ENCODE results near the gene ADA. TPM values are rescaled to one million over a fixed set of nuclear protein-coding genes. Genes with fewer than 3 reads are reported as not detected.

The ADA gene
- total RNA-seq, 1 donor from 2014 or later = 72.3 TPM

- H3K27ac Mint-ChIP-seq = no peak overlapping the region
- H3K9me3 Mint-ChIP-seq = peaks cover 4% of the 10 kb centered on the region
- no peaks in the 10 kb centered on the region for H3K36me3 Mint-ChIP-seq (ENCODE audit: low read depth)
- intact Hi-C loops (cut with micrococcal nuclease) = no loop called here
- DNase-seq (no peak), ATAC-seq (ENCODE audit: low read depth) (no peak)
- no peak overlapping the region for H3K4me3 Mint-ChIP-seq
- H3K4me1 Mint-ChIP-seq = peaks cover 9% of the 10 kb centered on the region
- H3K27me3 Mint-ChIP-seq = peaks cover 9% of the 10 kb centered on the region
- TF ChIP-seq CTCF (IDR thresholded peaks at IDR 0.05) = no peak
- ChIA-PET POLR2A (no interaction called here), CTCF (no interaction called here)
Measured at GRCh38 chr20:44691424-44692423, 40.2 kb upstream of the ADA start.

- Mint-ChIP-seq H3K36me3 (ENCODE audit: low read depth) (no peaks in the 10 kb centered on the region), H3K27me3 (peaks cover 9% of the 10 kb centered on the region), H3K4me1 (peaks cover 4% of the 10 kb centered on the region), H3K9me3 (peaks cover 4% of the 10 kb centered on the region), H3K27ac (no peak overlapping the region), H3K4me3 (no peak overlapping the region)
- ATAC-seq (ENCODE audit: low read depth) (no peak), DNase-seq (no peak)
- intact Hi-C loops (cut with micrococcal nuclease) = no loop called here
- ChIA-PET POLR2A (no interaction called here), CTCF (no interaction called here)
- TF ChIP-seq CTCF (IDR thresholded peaks at IDR 0.05) = no peak
Measured at GRCh38 chr20:44690781-44691423, 39.4 kb upstream of the ADA start.

GRCh38 chr20:44689809-44690208 is 38.3 kb upstream of the ADA start:
- POLR2A ChIA-PET = no interaction called here
- CTCF ChIA-PET = interaction anchor here (1.2 kb wide), 1 partner anchor 177 kb away, joined by 3 read pairs; no protein-coding TSS in a partner anchor
- DNase-seq (no peak), ATAC-seq (ENCODE audit: low read depth) (no peak)
- peaks cover 2% of the 10 kb centered on the region for H3K4me1 Mint-ChIP-seq
- H3K9me3 Mint-ChIP-seq = peaks cover 4% of the 10 kb centered on the region
- no peak overlapping the region for H3K27ac Mint-ChIP-seq
- no peaks in the 10 kb centered on the region for H3K36me3 Mint-ChIP-seq (ENCODE audit: low read depth)
- H3K4me3 Mint-ChIP-seq = no peak overlapping the region
- TF ChIP-seq CTCF (IDR thresholded peaks at IDR 0.05) = no peak
- intact Hi-C loops (cut with micrococcal nuclease) = loop anchor here (5.0 kb wide), 1 partner anchor 407 kb away; no protein-coding TSS in a partner anchor
- H3K27me3 Mint-ChIP-seq = peaks cover 9% of the 10 kb centered on the region

GRCh38 chr20:44688053-44688625 is 36.6 kb upstream of the ADA start:
- Mint-ChIP-seq H3K4me3 (no peak overlapping the region), H3K27ac (no peak overlapping the region), H3K27me3 (peaks cover 9% of the 10 kb centered on the region), H3K9me3 (peaks cover 4% of the 10 kb centered on the region), H3K36me3 (ENCODE audit: low read depth) (no peaks in the 10 kb centered on the region), H3K4me1 (peaks cover 2% of the 10 kb centered on the region)
- TF ChIP-seq CTCF (IDR thresholded peaks at IDR 0.05) = no peak
- POLR2A ChIA-PET = no interaction called here
- DNase-seq (no peak), ATAC-seq (ENCODE audit: low read depth) (no peak)
- CTCF ChIA-PET = no interaction called here
- intact Hi-C loops (cut with micrococcal nuclease) = loop anchor here (5.0 kb wide), 1 partner anchor 409 kb away; no protein-coding TSS in a partner anchor

- intact Hi-C loops (cut with micrococcal nuclease) = loop anchor here (5.0 kb wide), 1 partner anchor 410 kb away; no protein-coding TSS in a partner anchor
- Mint-ChIP-seq H3K9me3 (peaks cover 3% of the 10 kb centered on the region), H3K27ac (no peak overlapping the region), H3K27me3 (peaks cover 6% of the 10 kb centered on the region), H3K4me1 (peaks cover 2% of the 10 kb centered on the region), H3K36me3 (ENCODE audit: low read depth) (no peaks in the 10 kb centered on the region), H3K4me3 (no peak overlapping the region)
- ChIA-PET POLR2A (no interaction called here), CTCF (interaction anchor here (2.8 kb wide), 1 partner anchor 16 kb away, joined by 13 read pairs; no protein-coding TSS in a partner anchor)
- no peak for TF ChIP-seq CTCF (IDR thresholded peaks at IDR 0.05)
- ATAC-seq (ENCODE audit: low read depth) (no peak), DNase-seq (no peak)
Measured at GRCh38 chr20:44686934-44687333, 35.4 kb upstream of the ADA start.
